GM12873 (cell line): ENCODE measurements around the gene PHF12.

Source experiments
- CTCF ChIP-seq: IDR thresholded peaks from 2 replicates; pipeline ENCODE4 v1.5.1; 2012; ENCODE audit warnings: low read depth, mild to moderate bottlenecking, moderate library complexity, low read length, control low read depth; ENCODE audit not compliant: insufficient read depth; ENCODE audit errors: missing control alignments

The PHF12 gene

DNA sequence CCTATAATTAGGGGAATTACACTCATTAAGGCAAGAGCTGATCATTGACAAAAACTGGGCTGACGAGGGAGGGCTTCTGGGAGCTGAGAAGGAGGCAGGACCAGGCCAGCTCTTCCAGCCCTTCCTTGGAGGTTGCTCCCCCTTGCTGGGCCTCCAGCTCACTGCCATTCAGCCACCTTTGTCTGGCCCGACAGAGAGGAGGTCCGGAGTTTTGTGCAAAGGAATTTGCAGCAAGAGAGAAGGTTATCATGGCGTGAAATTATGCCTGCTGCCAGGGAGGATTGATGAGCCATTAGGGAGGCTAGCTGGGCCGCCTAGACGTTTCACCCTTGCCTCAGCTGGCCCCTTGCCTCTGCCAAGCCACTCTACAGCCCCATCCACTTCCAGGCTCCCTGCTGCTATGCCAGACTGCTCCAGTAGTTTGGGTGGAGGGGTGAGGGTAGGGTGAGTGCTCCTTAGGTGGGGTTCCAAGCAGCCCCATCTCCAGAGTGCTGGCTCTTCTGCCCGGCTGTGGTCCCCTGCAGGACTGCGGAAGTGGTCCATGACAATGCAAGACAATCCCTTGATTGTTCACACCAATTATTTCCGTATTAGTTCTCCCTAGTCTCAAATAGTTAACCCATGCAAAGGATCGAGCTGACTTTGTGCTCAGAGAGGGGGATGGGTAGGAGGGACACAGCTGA lies 17.1 kb upstream of the PHF12 start:
- TF ChIP-seq CTCF, result no peak

GRCh38 chr17:28967221-28968135 lies 16.2 kb upstream of the PHF12 start:
- no peak for TF ChIP-seq CTCF

DNA sequence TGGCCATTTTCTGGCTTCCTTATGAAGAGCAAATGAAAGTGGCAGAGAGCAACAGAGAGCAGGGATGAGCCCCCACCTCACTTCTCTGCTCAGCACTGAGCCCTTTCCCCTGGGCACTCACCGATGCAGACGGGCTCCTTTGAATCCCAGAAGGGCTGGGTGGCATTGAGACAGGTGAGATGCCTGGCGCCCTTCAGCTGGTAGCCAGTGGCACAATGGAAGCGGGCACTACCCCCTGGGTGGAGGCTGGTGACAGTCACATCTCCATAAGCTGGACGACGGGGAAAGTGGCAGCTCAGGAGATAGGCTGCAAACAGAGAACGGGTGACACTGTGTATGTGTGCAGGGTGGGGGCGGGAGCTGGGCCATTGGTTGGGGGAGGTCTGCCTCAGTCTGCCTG lies 12.5 kb upstream of the PHF12 start:
- TF ChIP-seq CTCF, result no peak

- no peak for TF ChIP-seq CTCF
Observed at GRCh38 chr17:28963055-28963611, 11.8 kb upstream of the PHF12 start.

DNA sequence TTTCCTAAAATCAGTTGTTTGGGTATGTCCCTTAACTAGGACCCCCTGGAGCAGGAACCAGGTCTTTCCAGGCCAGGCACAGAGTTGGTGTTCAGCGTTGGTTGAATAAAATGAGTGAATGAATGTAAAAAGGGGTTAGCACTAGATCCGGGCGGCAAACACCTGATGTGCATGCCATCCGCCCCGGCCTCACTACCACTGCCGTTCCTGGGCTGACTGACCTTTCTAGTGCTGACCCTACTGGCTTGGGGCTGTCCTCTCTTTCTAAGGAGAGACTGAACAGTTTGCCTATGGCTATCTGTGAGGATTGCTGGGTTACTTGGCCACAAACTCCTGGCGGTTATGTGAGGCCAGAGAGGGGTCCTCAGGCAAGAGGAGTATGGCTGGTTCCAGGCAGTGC lies 10.1 kb upstream of the PHF12 start:
- no peak for TF ChIP-seq CTCF

DNA sequence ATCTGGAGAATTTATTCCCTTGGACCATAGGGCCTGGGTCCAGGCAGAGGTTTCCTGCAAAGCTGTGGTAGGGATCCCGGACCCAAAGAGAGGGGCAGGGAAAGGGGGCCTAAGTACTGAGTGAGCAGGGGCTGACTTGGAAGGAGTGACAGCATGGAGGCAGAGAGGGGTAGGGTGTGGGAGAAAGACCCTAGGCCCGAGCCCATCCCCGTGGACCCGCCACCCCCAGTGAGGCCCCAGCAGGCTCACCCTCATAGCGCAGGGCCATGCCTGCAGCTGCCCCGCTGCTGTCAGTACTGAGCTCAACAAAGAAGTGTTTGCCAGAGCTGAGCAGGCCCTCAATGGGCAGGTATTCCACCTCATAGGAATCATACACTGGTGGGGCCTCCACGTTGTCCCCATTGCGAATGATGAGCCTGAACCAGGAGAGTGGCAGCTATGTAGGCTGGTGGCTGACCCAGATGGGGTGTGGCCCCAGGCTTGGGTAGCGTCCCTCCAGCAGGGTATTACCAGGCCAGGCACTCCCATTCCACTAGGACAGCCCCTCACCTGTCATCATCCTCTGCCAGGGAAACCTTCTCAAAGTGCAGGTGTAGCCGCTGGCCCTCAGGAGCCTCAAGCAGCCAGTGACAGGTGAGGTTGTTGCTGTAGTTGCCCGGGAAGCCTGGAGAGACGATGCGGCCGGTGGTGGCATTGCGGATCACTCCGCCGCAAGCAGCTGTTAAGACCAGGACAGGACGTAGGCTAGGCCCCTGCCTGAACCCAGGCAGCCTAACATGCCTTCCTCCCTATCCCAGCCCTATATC lies 9.1 kb upstream of the PHF12 start:
- TF ChIP-seq CTCF, result no peak
